GM12864 (cell line): ENCODE measurements around the gene MAD1L1.

ENCODE experiments used
- DNase-seq: peaks from one replicate; pipeline ENCODE4 v3.0.0-alpha.2; 2011; ENCODE audit warnings: low read depth
- H3K4me3 ChIP-seq: 2 replicates; pipeline ENCODE4 v1.5.1; 2011; ENCODE audit warnings: mild to moderate bottlenecking, low read depth, low read length, control low read depth
- TF ChIP-seq, protein P1 (sequence below): IDR thresholded peaks from 2 replicates; pipeline ENCODE4 v1.5.1; 2011; ENCODE audit warnings: low read depth, mild to moderate bottlenecking, moderate library complexity, low read length, control low read depth, inconsistent platforms; ENCODE audit errors: missing control alignments

The MAD1L1 gene

DNA sequence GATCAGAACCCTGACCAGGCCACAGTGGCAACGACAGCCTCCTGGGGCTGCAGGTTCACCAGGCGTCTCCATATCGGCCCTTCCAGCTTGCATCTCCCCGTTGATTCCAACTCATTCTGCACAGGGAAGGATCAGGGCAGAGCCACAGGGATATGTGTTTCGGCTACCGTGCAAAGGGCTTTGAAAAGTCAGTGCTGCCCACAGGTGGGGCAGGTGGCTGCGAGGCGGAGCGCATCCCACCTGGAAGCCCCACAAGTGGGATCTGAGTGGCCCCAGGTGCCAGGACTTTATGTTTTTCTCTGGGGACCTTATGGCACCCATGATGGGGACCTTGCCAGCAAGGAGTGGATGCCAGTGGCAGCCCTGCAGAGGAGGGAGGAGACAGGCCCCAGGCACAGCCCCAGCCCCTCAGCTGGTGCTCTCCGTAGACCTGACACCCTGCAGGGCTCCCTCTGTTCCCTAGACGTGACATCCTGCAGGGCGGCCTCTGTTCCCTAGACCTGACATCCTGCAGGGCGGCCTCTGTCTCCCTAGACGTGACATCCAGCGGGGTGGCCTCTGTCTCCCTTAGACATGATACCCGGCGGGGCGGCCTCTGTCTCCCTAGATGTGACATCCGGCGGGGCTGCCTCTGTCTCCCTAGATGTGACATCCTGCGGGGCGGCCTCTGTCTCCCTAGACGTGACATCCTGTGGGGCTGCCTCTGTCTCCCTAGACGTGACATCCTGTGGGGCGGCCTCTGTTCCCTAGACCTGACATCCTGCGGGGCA, 373.3 kb downstream of the MAD1L1 start:
- no peak for DNase-seq
- TF ChIP-seq, protein P1, sequence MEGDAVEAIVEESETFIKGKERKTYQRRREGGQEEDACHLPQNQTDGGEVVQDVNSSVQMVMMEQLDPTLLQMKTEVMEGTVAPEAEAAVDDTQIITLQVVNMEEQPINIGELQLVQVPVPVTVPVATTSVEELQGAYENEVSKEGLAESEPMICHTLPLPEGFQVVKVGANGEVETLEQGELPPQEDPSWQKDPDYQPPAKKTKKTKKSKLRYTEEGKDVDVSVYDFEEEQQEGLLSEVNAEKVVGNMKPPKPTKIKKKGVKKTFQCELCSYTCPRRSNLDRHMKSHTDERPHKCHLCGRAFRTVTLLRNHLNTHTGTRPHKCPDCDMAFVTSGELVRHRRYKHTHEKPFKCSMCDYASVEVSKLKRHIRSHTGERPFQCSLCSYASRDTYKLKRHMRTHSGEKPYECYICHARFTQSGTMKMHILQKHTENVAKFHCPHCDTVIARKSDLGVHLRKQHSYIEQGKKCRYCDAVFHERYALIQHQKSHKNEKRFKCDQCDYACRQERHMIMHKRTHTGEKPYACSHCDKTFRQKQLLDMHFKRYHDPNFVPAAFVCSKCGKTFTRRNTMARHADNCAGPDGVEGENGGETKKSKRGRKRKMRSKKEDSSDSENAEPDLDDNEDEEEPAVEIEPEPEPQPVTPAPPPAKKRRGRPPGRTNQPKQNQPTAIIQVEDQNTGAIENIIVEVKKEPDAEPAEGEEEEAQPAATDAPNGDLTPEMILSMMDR: no peak
- no peak overlapping the region for H3K4me3 ChIP-seq

DNA sequence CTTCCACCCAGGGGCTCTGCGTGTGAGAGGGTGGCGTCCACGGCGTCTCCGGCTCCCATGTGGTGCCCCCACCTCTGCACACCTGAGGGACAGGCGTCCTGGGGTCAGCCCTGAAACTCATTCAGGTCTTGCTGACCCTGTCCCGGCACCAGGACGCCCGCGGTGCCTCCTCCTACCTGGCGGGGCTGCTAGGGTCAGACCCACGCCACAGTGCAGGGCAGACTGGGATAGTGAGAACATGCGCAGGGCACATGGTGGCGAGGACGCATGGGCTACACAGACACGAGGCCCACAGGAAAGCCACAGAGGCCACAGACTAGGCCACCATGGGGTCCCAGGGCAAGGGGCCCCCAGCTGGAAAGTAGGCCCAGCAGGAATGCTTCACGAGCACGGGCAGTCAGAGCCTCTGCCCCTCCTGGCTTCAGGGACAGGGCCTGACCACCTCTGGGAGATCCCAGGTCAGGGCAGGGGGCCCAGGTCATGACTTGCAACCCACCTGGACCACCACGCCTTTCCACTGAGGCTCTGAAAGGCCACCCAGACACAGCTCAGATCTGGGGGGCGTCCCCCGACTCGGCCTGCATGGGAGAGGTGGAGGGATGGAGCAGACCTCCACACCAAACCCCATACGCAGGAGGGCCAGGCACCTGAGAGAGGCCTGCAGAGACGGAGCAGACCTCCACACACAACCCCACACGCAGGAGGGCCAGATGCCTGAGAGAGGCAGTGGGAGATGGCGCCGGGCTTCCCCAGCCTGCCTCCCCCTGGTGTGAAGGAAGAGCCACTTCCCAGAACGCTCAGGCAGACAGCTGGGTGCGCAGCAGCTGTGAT, 374.1 kb downstream of the MAD1L1 start:
- no peak overlapping the region for H3K4me3 ChIP-seq
- TF ChIP-seq, protein P1: no peak
- DNase-seq: no peak

DNA sequence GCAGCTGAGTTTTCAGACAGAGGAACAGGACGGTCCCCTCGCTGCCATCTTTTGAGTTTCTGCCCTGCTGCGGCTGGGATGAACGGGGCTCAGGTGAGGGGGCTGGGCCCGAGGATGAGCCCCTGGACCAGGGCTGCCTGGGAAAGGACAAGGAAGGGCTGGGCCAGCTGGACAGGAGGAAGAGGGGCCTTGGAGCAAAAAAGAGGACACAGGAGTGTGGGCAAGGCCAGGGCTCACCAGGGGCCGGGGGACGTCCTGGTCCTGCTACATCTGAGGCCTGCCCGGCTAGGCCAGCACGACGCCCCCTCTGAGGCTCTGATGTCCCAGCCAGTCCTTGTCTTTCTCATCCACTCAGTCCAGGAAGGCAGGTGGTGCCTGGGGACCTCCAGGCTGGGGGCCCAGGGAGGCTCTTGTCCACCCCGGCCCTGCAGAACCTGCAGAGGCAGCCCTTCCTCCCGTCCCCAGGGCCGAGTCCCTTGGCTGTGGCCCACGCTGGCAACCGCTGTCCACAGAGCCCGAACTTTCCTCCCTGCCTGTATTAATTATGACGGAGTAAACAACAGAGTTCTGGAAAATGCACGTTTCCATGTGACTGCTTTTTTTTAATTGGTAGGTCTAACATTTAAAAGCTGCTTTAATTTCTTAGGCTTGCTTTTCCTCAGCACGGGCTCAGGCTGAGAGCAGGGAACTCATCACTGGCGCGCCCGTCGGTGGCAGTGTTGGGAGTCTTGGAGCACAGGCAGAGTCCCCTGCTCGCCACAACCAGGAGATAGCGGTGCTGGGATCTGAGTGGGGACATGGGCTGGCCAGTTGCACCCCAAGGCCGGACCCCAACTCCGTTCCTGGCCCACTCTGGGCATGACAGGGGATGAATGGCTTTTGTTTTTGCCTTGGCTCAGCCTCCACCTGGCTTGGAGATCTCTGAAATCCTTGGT, 375.0 kb downstream of the MAD1L1 start:
- H3K4me3 ChIP-seq: no peak overlapping the region
- DNase-seq: no peak
- TF ChIP-seq, protein P1: no peak

DNA sequence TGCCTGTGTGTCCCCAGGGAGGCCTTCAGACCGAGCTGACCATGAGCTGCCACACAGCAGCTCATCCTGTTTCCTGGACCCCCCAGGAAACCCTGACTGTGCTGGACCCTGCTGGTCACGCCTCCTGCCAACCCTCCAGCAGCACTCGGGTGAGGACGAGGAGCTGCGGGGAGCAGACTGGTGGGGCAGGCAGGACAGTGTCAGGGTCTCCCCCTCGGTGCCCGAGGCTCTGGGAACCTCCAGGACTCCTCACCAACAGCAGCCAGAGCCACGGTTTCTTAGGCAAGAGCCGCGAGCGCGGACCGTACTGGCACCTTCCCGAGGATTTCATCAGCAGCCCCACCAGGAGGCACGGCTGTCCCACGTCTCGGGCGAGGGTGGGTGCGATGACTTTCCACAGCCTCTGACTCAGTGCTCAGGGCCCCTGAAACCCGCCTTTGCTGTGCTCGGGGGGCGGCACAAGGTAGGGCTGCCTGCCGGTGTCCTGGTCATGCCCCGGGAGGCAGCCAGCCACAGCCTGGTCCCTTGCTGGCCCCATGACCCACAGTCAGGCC, 375.8 kb downstream of the MAD1L1 start:
- H3K4me3 ChIP-seq: no peak overlapping the region
- no peak for DNase-seq
- TF ChIP-seq, protein P1: no peak

DNA sequence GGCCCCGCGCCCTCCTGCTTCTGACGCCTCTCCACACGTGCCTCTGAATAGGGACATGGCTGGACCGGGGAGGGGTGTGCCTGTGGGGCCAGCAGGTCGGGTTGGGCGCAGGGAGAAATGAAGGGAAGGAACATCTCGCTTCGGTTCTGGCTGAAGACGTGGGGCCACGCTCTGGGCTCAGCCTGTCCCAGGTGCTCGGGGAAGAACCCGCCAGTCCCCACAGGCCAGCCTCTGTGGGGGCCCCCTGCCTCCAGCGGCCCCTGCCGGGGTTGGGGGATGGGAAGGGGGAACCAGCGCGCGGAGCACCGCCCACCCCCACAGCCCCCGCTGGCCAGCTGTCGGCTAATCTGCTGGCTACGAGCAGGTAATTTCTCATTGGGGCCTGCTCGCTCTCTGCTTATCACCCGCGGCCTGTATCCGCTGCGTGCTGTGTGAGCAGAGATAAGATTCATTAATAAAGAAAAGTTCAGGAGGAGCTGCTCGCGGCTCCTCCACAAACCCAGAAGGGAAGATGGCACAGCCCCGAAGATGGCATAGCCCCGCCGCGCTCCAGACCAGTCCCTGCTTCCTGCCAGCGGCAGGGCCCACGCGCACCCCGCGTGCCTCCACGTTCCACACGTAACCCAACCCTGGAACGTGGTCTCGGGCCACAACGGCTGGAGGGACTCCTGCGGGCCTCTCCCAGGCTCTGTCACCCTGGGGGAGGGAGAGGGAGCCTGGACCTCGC, 376.4 kb downstream of the MAD1L1 start:
- no peak overlapping the region for H3K4me3 ChIP-seq
- TF ChIP-seq, protein P1: no peak
- no peak for DNase-seq

DNA sequence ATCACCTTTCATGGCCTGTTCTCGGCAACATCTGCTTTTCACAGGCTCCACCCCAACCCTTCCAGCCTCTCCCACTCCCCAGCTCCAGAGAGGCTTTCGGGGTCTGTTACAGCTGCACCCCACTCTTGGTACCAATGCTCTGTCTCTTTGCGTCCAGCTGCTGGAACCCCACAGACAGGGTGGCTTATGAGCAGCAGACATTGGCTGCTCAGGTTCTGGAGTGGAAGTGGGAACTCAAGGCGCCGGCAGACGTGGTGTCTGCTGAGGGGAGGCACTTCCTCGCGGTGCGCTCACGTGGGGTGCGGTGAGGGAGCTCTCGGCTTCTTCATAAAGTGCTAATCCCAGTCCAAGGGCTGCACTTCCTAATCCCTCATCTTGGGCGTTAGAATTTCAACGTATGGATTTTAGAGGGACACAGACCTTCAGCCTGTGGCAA, 377.0 kb downstream of the MAD1L1 start:
- no peak overlapping the region for H3K4me3 ChIP-seq
- no peak for DNase-seq
- TF ChIP-seq, protein P1: no peak
